ENCODE data around the gene GORAB.

The GORAB gene

GRCh38 chr1:170538687-170539086 lies 6.7 kb downstream of the GORAB start:
- no peak for DNase-seq (ENCODE audit: low read depth)

GRCh38 chr1:170539154-170539553 lies 7.2 kb downstream of the GORAB start:
- DNase-seq (ENCODE audit: low read depth) = no peak

- no peak for DNase-seq (ENCODE audit: low read depth)
Measured at GRCh38 chr1:170544624-170545023, 12.7 kb downstream of the GORAB start.

GRCh38 chr1:170545476-170545875 lies 13.5 kb downstream of the GORAB start:
- no peak for DNase-seq (ENCODE audit: low read depth)

- no peak for DNase-seq (ENCODE audit: low read depth)
Measured at GRCh38 chr1:170547255-170547654, 15.3 kb downstream of the GORAB start.

- DNase-seq (ENCODE audit: low read depth) = no peak
Measured at GRCh38 chr1:170548497-170548896, 16.5 kb downstream of the GORAB start.

GRCh38 chr1:170555370-170555769 lies 23.4 kb downstream of the GORAB start:
- no peak for DNase-seq (ENCODE audit: low read depth)

- no peak for DNase-seq (ENCODE audit: low read depth)
Measured at GRCh38 chr1:170556917-170557316, 25.0 kb downstream of the GORAB start.

- no peak for DNase-seq (ENCODE audit: low read depth)
Measured at GRCh38 chr1:170558731-170559130, 26.8 kb downstream of the GORAB start.

GRCh38 chr1:170559166-170559565 lies 27.2 kb downstream of the GORAB start:
- no peak for DNase-seq (ENCODE audit: low read depth)

- DNase-seq (ENCODE audit: low read depth) = no peak
Measured at GRCh38 chr1:170560681-170561285, 28.8 kb downstream of the GORAB start.

- no peak for DNase-seq (ENCODE audit: low read depth)
Measured at GRCh38 chr1:170562646-170563338, 30.8 kb downstream of the GORAB start.

- no peak for DNase-seq (ENCODE audit: low read depth)
Measured at GRCh38 chr1:170567214-170567613, 35.2 kb downstream of the GORAB start.

- DNase-seq (ENCODE audit: low read depth) = no peak
Measured at GRCh38 chr1:170568197-170568596, 36.2 kb downstream of the GORAB start.

- DNase-seq (ENCODE audit: low read depth) = no peak
Measured at GRCh38 chr1:170576980-170577379, 45.0 kb downstream of the GORAB start.

- DNase-seq (ENCODE audit: low read depth) = no peak
Measured at GRCh38 chr1:170578359-170578758, 46.4 kb downstream of the GORAB start.

GRCh38 chr1:170580636-170581440 lies 48.9 kb downstream of the GORAB start:
- no peak for DNase-seq (ENCODE audit: low read depth)

- DNase-seq (ENCODE audit: low read depth) = no peak
Measured at GRCh38 chr1:170583186-170583585, 51.2 kb downstream of the GORAB start.

GRCh38 chr1:170586321-170587252 lies 54.6 kb downstream of the GORAB start:
- DNase-seq (ENCODE audit: low read depth) = no peak

- no peak for DNase-seq (ENCODE audit: low read depth)
Measured at GRCh38 chr1:170587253-170587593, 55.3 kb downstream of the GORAB start.

- no peak for DNase-seq (ENCODE audit: low read depth)
Measured at GRCh38 chr1:170590921-170591705, 59.1 kb downstream of the GORAB start.
